HepG2 (cell line): ENCODE measurements around the gene GPATCH3. TPM values are rescaled to one million over a fixed set of nuclear protein-coding genes. Genes with fewer than 3 reads are reported as not detected.
A peak's percentile ranks its signal among the peaks of the same experiment; 100 is the strongest.

Experiments
- HIVEP1 ChIP-seq: sonication (generic); formaldehyde crosslinking; IDR thresholded peaks from 2 replicates; pipeline ENCODE4 v1.4.0; 2020; ENCODE audit warnings: mild to moderate bottlenecking, missing genetic modification reagents
- MYNN ChIP-seq: sonication (generic); formaldehyde crosslinking; IDR thresholded peaks from 2 replicates; pipeline ENCODE4 v1.4.0; 2020; ENCODE audit warnings: mild to moderate bottlenecking, low read depth, missing genetic modification reagents
- RFX5 ChIP-seq: IDR thresholded peaks from 2 replicates; pipeline ENCODE4 v1.6.1; 2011; ENCODE audit warnings: low read depth, low read length, improper control_type of control experiment
- SRY ChIP-seq: sonication (generic); formaldehyde crosslinking; IDR thresholded peaks from 2 replicates; pipeline ENCODE4 v1.8.0; 2022; ENCODE audit warnings: mild to moderate bottlenecking, missing genetic modification reagents
- TCF12 ChIP-seq, 2 experiments: fragments of 450-650 bp in 1 of 2; sonication (generic) in 1 of 2; formaldehyde crosslinking in 1 of 2; IDR thresholded peaks; 2 replicates each; pipeline versions ENCODE4 v1.6.1 to v1.8.0; 2017 to 2022; ENCODE audit warnings: antibody characterized with exemption in 1 of 2, mild to moderate bottlenecking in 1 of 2, missing genetic modification reagents in 1 of 2, moderate library complexity in 1 of 2
- ZFP36 ChIP-seq: fragments of 150-350 bp; IDR thresholded peaks from 2 replicates; pipeline ENCODE4 v1.6.1; 2018; ENCODE audit warnings: borderline replicate concordance, low read length, low read depth; ENCODE audit not compliant: partially characterized antibody
- ZNF263 ChIP-seq: sonication (generic); formaldehyde crosslinking; IDR thresholded peaks from 2 replicates; pipeline ENCODE4 v1.4.0; 2020; ENCODE audit warnings: missing genetic modification reagents
- ZNF318 ChIP-seq: sonication (generic); formaldehyde crosslinking; IDR thresholded peaks from 2 replicates; pipeline ENCODE4 v1.4.0; 2020; ENCODE audit warnings: mild to moderate bottlenecking, missing genetic modification reagents
- ZNF335 ChIP-seq: sonication (generic); formaldehyde crosslinking; IDR thresholded peaks from 2 replicates; pipeline ENCODE4 v1.4.0; 2020; ENCODE audit warnings: missing genetic modification reagents
- ZNF407 ChIP-seq: sonication (generic); formaldehyde crosslinking; IDR thresholded peaks from one replicate; pipeline ENCODE4 v1.5.1; 2020; ENCODE audit warnings: mild to moderate bottlenecking, missing genetic modification reagents; ENCODE audit errors: not compliant biosample characterization
- ZNF790 ChIP-seq: sonication (generic); formaldehyde crosslinking; IDR thresholded peaks from 2 replicates; pipeline ENCODE4 v1.8.0; 2022; ENCODE audit warnings: missing genetic modification reagents, mild to moderate bottlenecking, borderline replicate concordance
- ZSCAN22 ChIP-seq: sonication (generic); formaldehyde crosslinking; IDR thresholded peaks from 2 replicates; pipeline ENCODE4 v1.4.0; 2020; ENCODE audit warnings: mild to moderate bottlenecking, missing genetic modification reagents
- polyA plus RNA-seq, 8 experiments: library from polyadenylated mRNA; depleted of rRNA in 3 of 8; stranded (reverse) in 7 of 8; unstranded in 1 of 8; fragments of >200 nt; fragmentation: Illumina TruSeq in 4 of 8; extraction: Trizol in 4 of 8; gene quantifications; 2 replicates each; pipeline versions ENCODE4 v1.2.1 to v1.2.3, GENCODE V29; 2011 to 2016; ENCODE audit warnings: low read depth in 4 of 8, missing spikeins in 1 of 8, mixed read lengths in 1 of 8; ENCODE audit not compliant: insufficient read depth in 1 of 8
- total RNA-seq, 5 experiments: library from RNA; depleted of rRNA; stranded (reverse); fragments of >200 nt; fragmentation: Illumina TruSeq; extraction: Trizol; gene quantifications; 2 replicates each; pipeline ENCODE4 v1.2.3, GENCODE V29; 2016; ENCODE audit warnings: low read depth in 1 of 5

Gene GPATCH3
- total and polyA plus RNA-seq, 2 of the 13 experiments (the other 11 are each of a cell fraction or from before 2014, with no cell fraction given), result 8.3 to 11.0 TPM

- TF ChIP-seq ZNF407 (CRISPR knock-in tag), result no peak
- no peak; the same call in 1 of the 2 replicates for TF ChIP-seq SRY (CRISPR knock-in tag)
- TF ChIP-seq ZNF335, result peak; percentile 62; the same call in 1 of the 2 replicates
- TF ChIP-seq ZNF318 (CRISPR knock-in tag), result peak; percentile 73; the same call in 1 of the 2 replicates
- TF ChIP-seq HIVEP1 (CRISPR knock-in tag), result no peak; the same call in 1 of the 2 replicates
- TF ChIP-seq ZFP36, result no peak
- no peak for TF ChIP-seq ZNF790 (CRISPR knock-in tag)
- no peak for TF ChIP-seq RFX5
- TF ChIP-seq TCF12 (IDR thresholded peaks at IDR 0.05), result no peak
- no peak for TF ChIP-seq TCF12 (CRISPR knock-in tag; IDR thresholded peaks at IDR 0.05)
- no peak for TF ChIP-seq ZNF263 (CRISPR knock-in tag)
- TF ChIP-seq ZSCAN22 (CRISPR knock-in tag), result no peak
- no peak; the same call in 1 of the 2 replicates for TF ChIP-seq MYNN (CRISPR knock-in tag)
Measured at GRCh38 chr1:26900001-26900814, at the start of gene GPATCH3 (continued).
